ENCODE results near the gene HCK. TPM values are rescaled to one million over a fixed set of nuclear protein-coding genes. Genes with fewer than 3 reads are reported as not detected.

HCK gene
- total RNA-seq, 2 donors from 2014 or later, result 0.24 to 0.40 TPM

DNA sequence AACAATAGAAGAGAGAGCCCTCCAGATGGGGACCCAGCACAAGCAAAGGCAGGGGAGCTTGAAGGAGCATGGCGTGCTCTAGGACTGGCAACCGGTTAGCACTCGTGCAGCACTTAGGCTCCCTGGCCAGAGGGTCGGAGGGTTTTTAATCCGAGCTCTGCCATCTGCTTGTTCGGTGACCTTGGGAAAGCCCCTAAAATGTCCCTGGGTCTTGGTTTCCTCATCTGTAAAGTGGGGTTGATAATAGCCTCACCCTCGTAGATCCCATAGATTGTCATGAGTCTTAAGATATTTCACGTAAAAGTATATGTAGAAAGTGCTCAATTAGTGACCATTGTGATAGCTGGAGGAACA is 16.6 kb upstream of the HCK start:
- Mint-ChIP-seq H3K27me3 (ENCODE audit: insufficient read depth) (peaks cover 55% of the 10 kb centered on the region), H3K27ac (no peak overlapping the region), H3K9me3 (no peaks in the 10 kb centered on the region), H3K4me3 (no peak overlapping the region), H3K4me1 (no peaks in the 10 kb centered on the region), H3K36me3 (ENCODE audit: low read depth) (no peaks in the 10 kb centered on the region)
- WGBS, 2 experiments (ENCODE audit: insufficient coverage in 1 of 2, insufficient read length in 1 of 2), result 92 to 94% methylated on average over 7 to 8 of the region's 8 CpGs
- no peaks in the 10 kb centered on the region for H3K4me1 ChIP-seq (ENCODE audit: control insufficient read depth, insufficient read depth, low read length)
- H3K4me3 ChIP-seq (ENCODE audit: low read length), result no peak overlapping the region
- no peak for DNase-seq
- TF ChIP-seq, protein P1, sequence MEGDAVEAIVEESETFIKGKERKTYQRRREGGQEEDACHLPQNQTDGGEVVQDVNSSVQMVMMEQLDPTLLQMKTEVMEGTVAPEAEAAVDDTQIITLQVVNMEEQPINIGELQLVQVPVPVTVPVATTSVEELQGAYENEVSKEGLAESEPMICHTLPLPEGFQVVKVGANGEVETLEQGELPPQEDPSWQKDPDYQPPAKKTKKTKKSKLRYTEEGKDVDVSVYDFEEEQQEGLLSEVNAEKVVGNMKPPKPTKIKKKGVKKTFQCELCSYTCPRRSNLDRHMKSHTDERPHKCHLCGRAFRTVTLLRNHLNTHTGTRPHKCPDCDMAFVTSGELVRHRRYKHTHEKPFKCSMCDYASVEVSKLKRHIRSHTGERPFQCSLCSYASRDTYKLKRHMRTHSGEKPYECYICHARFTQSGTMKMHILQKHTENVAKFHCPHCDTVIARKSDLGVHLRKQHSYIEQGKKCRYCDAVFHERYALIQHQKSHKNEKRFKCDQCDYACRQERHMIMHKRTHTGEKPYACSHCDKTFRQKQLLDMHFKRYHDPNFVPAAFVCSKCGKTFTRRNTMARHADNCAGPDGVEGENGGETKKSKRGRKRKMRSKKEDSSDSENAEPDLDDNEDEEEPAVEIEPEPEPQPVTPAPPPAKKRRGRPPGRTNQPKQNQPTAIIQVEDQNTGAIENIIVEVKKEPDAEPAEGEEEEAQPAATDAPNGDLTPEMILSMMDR (conservative IDR thresholded peaks at IDR 0.05), result peak; percentile 2
- H3K9me3 ChIP-seq (ENCODE audit: control insufficient read depth, low read length), result no peaks in the 10 kb centered on the region
- no peaks in the 10 kb centered on the region for H3K36me3 ChIP-seq (ENCODE audit: control insufficient read depth, insufficient read depth, low read length)
- H3K27ac ChIP-seq (ENCODE audit: low read depth, low read length), result no peak overlapping the region
- peaks cover 17% of the 10 kb centered on the region for H3K27me3 ChIP-seq (ENCODE audit: control insufficient read depth, insufficient read depth, low read length, poor library complexity, severe bottlenecking)
- no peak overlapping the region for H3K9ac ChIP-seq (ENCODE audit: extremely low read depth, low read length, poor library complexity, severe bottlenecking)

DNA sequence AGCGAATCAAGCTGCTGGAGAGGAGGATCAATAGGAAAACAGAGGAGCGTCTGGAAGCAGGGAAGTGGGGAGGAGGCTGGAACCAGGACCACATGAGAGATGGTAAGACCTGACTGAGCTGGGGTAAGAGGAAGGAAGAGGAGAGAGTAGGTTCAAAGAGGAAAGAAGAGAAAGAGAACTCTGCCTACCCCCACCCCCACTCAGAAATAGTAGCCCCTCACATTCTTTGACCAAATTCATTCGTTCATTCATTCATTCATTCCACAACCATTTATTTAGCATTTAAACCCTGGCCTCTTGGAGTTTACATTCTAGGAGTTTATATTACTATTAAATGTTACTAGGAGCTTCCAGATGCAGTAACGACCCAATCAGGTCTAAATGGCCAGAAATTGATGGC is 15.8 kb upstream of the HCK start:
- no peak overlapping the region for H3K4me3 Mint-ChIP-seq
- no peak overlapping the region for H3K4me3 ChIP-seq (ENCODE audit: low read length)
- H3K4me1 ChIP-seq (ENCODE audit: control insufficient read depth, insufficient read depth, low read length), result no peaks in the 10 kb centered on the region
- H3K9me3 Mint-ChIP-seq, result no peaks in the 10 kb centered on the region
- H3K27ac Mint-ChIP-seq, result no peak overlapping the region
- H3K27ac ChIP-seq (ENCODE audit: low read depth, low read length), result no peak overlapping the region
- peaks cover 17% of the 10 kb centered on the region for H3K27me3 ChIP-seq (ENCODE audit: control insufficient read depth, insufficient read depth, low read length, poor library complexity, severe bottlenecking)
- H3K27me3 Mint-ChIP-seq (ENCODE audit: insufficient read depth), result peaks cover 48% of the 10 kb centered on the region
- H3K9ac ChIP-seq (ENCODE audit: extremely low read depth, low read length, poor library complexity, severe bottlenecking), result no peak overlapping the region
- 68 to 76% methylated on average over 2 to 3 of the region's 4 CpGs for WGBS, 2 experiments (ENCODE audit: insufficient coverage in 1 of 2, insufficient read length in 1 of 2)
- H3K36me3 Mint-ChIP-seq (ENCODE audit: low read depth), result no peaks in the 10 kb centered on the region
- TF ChIP-seq, protein P1 (conservative IDR thresholded peaks at IDR 0.05), result no peak
- DNase-seq, result no peak
- no peaks in the 10 kb centered on the region for H3K9me3 ChIP-seq (ENCODE audit: control insufficient read depth, low read length)
- H3K36me3 ChIP-seq (ENCODE audit: control insufficient read depth, insufficient read depth, low read length), result no peaks in the 10 kb centered on the region
- peaks cover 3% of the 10 kb centered on the region for H3K4me1 Mint-ChIP-seq

DNA sequence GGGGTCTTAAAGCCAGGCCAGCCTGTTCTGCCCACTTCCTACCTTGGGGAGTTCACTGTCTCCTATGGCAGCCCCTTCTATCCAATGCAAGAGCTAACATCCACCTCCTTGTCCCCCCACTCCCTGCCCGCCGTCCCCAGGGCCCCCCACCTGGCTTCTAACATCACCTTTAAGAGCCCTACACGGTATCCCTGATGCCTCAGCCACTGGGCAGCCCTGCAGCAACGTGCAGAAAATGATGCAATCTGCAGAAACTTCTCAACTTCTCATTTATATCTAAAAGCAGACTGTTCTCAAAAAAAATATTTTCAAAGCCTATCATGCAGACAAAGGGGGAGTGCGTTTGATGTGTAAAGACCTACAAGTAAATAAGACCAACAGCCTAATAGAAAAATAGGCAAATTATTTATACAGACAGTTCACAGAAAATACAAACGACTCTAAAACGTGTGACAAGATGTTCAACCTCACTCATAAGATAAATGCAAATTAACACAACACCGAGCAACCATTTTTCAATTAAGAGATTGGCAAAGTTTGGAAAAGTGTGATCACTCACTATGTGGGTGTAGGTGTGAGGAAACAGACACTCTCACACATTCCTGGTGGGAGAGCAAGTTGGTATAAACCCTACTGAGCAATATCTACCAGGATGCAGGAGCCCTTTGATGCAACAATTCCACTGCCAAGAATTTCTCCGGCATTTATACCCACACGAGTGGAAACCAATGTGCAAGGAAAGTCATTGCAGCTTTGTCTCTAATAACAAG is 15.1 kb upstream of the HCK start:
- no peaks in the 10 kb centered on the region for H3K36me3 ChIP-seq (ENCODE audit: control insufficient read depth, insufficient read depth, low read length)
- H3K36me3 Mint-ChIP-seq (ENCODE audit: low read depth), result no peaks in the 10 kb centered on the region
- peaks cover 3% of the 10 kb centered on the region for H3K4me1 Mint-ChIP-seq
- no peak for DNase-seq
- H3K9ac ChIP-seq (ENCODE audit: extremely low read depth, low read length, poor library complexity, severe bottlenecking), result no peak overlapping the region
- H3K4me3 Mint-ChIP-seq, result no peak overlapping the region
- H3K4me1 ChIP-seq (ENCODE audit: control insufficient read depth, insufficient read depth, low read length), result no peaks in the 10 kb centered on the region
- no peak overlapping the region for H3K27ac Mint-ChIP-seq
- H3K9me3 Mint-ChIP-seq, result no peaks in the 10 kb centered on the region
- peaks cover 44% of the 10 kb centered on the region for H3K27me3 Mint-ChIP-seq (ENCODE audit: insufficient read depth)
- WGBS, 2 experiments (ENCODE audit: insufficient coverage in 1 of 2, insufficient read length in 1 of 2), result 72 to 81% methylated on average over 5 to 10 of the region's 10 CpGs
- no peak overlapping the region for H3K4me3 ChIP-seq (ENCODE audit: low read length)
- TF ChIP-seq, protein P1 (conservative IDR thresholded peaks at IDR 0.05), result no peak
- H3K27me3 ChIP-seq (ENCODE audit: control insufficient read depth, insufficient read depth, low read length, poor library complexity, severe bottlenecking), result peaks cover 17% of the 10 kb centered on the region
- no peak overlapping the region for H3K27ac ChIP-seq (ENCODE audit: low read depth, low read length)
- H3K9me3 ChIP-seq (ENCODE audit: control insufficient read depth, low read length), result no peaks in the 10 kb centered on the region
